C4-2B (cell line): ENCODE results near the gene SHISA8.

Experiments used
- H3K27ac ChIP-seq: fragments of 450-650 bp; 2 replicates; pipeline ENCODE4 v1.5.1; 2017
- CTCF ChIP-seq: fragments of 450-650 bp; conservative IDR thresholded peaks from 2 replicates; pipeline ENCODE4 v1.5.1; 2017; ENCODE audit warnings: mild to moderate bottlenecking
- ZFX ChIP-seq: fragments of 450-650 bp; IDR thresholded peaks from 2 replicates; pipeline ENCODE4 v1.6.1; 2017

The SHISA8 gene

DNA sequence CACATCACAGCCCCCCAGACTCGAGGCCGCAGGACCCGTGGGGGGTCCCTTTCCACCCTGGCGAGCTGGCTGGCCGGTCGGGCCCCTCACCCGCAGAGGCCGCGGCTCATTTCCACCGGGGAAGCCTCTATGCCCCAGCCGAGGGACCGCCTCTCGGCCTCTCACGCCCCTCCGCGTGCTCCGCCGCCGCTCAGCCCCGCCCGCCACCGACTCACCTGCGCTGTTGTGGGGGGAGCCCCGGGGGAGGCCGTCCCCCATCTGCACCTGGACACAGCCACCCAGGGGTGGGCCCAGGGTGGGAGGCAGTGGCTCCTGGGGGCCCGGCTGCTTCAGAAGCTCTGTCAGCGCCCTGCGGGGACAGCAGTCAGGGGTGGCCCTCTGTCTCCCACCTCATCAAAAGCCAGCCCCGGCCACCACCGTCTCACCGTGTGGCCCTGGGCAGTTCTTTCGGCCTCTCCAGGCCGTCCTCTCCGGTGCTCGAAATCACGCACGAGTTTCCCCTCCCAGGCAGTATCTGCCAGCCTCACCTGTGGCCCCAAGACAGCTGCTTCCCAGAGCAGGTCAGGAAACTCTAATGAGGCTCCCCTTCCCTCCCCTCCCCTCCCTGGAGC, 3.8 kb downstream of the SHISA8 start:
- H3K27ac ChIP-seq = no peak overlapping the region; the same call in 1 of the 2 replicates
- TF ChIP-seq CTCF (no peak), ZFX (no peak)

- TF ChIP-seq ZFX (no peak), CTCF (no peak)
Measured at GRCh38 chr22:41910050-41911000, 4.5 kb downstream of the SHISA8 start.

DNA sequence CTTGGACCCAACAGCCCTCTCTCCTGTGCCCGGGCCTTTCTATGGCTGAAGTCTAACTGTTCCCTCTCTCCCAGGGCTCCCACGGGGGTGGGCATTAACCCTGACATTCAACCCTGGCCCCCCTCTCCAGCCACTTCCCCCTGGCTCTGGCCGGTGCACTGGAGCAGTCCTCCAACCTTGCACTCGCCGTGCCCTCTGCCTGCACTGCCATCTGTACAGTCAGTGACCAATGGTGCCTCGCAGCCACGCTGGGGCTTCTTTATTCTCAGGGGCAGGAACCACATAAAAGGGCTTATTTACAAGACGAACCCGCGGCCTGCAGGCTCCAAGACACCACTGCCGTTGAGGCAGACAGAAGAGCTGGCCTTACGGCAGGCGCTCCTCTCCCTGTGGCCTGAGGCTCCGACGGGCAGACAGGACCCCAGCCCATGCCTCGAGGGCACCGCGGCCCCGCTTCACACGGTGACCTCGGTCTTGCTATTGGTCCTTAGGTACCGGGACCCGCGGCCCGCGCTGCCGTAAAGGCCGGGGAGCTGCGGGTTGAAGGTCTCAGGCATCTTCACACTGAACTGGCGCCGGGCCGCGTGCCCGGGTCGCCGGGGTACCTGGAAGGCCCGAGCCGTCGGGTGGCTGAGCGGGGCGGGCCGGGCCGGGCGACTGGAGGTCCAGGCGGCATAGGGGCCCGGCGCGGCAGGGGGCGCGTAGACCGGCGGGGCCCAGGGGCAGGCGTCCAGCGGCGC, 5.4 kb downstream of the SHISA8 start:
- TF ChIP-seq ZFX (no peak), CTCF (no peak)

More at GRCh38 chr22:41910050-41911000, 4.5 kb downstream of the SHISA8 start:
- peak overlapping the region; percentile 32 for H3K27ac ChIP-seq

DNA sequence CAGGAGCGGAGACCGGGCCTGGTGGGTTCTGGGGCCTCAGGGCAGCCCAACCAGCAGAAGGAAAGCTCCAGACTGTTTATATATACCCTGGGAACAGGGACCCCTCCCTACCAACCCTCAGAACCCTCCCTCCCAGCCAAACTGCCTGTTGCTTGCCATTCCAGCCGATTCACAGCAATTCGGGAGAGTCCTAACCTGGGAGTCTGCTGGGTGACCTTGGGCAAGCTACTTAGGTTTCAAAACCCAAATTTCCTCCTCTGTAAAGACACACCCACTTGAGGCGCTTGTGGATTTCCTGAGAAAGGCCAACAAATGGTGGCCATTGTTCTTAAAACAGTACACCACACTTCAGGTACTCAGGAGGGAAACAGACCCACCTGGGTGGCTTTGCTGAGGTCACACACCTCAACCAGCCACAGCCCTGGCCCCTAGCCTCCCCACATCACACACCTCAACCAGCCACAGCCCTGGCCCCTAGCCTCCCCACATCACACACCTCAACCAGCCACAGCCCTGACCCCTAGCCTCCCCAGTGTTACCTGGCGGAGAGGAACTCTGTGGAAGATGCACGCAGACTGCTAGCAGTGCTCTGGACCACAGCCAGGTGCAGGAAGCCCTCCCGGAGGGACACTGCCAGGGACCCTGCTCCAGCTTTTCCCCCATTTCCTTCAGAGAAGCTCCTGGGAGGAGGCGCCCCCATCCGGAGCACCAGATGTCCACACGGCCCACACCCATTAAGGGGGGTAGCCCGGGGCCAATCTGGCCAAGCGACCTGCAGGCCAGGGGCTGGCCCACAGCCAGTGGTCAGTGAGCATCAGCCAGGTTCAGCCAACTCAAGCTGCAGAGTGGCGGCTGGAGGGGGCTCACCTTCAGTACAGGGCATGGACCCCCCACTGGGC, 6.2 kb downstream of the SHISA8 start:
- TF ChIP-seq ZFX = no peak
- TF ChIP-seq CTCF = no peak
- no peak overlapping the region for H3K27ac ChIP-seq

More for the DNA sequence above, 5.4 kb downstream of the SHISA8 start:
- no peak overlapping the region for H3K27ac ChIP-seq

DNA sequence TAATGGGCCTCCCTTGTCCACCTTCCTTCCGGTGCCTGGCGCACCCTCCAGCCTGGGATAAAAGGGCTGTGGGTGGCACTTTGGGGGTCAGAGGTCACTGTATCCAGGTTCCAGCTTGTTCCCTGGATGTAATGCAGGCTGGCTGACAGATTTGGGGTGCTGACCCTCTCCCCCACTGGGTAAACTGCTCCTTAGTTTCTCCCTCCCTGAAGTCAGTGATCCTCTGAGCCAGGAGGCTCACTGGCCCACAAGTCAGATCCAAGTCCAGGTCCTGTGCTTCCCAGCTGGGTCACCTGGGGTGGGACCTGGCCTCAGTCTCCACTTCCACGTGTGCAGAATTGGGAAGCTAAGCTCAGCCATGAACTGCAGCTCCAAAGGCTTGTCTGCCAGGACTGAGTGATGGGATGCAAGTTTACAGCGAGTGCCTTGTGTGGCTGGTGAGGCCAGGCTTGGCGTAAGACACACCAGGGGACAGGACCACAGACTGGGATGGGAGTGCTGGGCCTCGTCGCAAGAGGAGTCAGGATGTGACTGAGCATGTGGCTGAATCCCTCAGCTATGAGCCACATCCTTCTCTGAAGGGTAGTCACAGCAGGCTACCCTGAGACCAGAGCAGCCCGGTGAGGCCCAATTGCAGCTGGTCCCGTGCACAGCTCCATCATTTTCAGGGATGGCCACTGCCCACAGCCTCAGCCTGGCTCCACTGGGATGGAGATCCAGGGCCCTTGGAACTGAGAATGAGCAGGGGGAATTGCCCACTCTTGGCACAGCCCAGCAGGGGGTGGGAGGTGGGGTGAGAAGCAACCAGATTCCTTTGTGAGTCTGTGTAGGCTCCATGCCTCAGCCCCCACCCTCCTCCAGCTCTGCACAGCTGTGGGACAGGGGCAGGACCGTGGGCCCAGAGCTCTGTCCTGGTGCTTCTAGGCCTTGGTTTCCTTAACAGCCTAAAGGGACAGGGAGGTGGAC, 7.2 kb downstream of the SHISA8 start:
- H3K27ac ChIP-seq = no peak overlapping the region
- TF ChIP-seq CTCF (no peak), ZFX (no peak)

GRCh38 chr22:41906822-41907221, 8.1 kb downstream of the SHISA8 start:
- no peak overlapping the region for H3K27ac ChIP-seq
- TF ChIP-seq CTCF = no peak
- TF ChIP-seq ZFX = no peak
